GM18502 (cell line): ENCODE measurements around the gene SYT14.
"Not testable (repeated sequence)": the region's sequence is repeated elsewhere in the genome, so short reads cannot be mapped to it uniquely, and the experiment has no call there.

Source experiments
- ATAC-seq: cut with Tn5 transposase; IDR thresholded peaks from one replicate; pipeline ENCODE4 v1.9.1; 2021; ENCODE audit warnings: mild to moderate bottlenecking; ENCODE audit not compliant: unreplicated experiment, poor library complexity

The SYT14 gene

GRCh38 chr1:210098356-210098755, 160.3 kb downstream of the SYT14 start:
- no peak for ATAC-seq

DNA sequence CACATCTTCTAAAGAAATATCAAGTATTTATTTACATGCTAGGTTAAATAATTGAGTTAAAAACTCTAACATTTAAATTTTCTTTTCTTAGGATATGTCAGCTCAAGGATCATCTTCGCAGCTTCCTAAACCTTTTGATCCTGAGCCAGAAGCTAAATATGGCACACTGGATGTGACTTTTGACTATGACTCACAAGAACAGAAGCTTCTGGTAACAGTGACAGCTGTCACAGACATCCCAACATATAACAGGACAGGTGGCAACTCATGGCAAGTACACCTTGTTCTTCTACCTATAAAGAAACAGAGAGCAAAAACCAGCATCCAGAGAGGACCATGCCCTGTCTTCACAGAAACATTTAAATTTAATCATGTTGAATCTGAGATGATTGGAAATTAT, 161.9 kb downstream of the SYT14 start:
- ATAC-seq, result no peak

GRCh38 chr1:210104103-210104502, 166.1 kb downstream of the SYT14 start:
- ATAC-seq, result no peak

DNA sequence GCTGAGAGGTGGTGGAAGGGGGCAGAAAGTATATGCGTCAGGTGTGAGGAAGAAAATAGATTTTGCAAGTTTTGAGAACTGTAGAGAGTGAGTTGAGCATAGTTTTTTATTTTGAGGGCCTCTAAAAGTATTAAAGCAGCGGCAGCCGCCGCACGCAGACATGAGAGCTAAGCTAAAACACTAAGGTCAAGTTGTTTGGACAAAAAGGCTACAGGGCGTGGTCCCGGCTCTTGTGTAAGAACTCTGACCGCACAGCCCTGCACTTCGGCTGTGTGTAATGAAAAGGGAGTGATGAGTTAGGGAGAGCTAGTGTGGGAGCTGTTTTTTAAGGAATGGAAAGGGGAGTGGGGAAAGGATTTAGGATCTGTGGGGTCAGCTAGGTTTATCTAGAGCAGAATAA, 174.9 kb downstream of the SYT14 start:
- not testable (repeated sequence) for ATAC-seq

DNA sequence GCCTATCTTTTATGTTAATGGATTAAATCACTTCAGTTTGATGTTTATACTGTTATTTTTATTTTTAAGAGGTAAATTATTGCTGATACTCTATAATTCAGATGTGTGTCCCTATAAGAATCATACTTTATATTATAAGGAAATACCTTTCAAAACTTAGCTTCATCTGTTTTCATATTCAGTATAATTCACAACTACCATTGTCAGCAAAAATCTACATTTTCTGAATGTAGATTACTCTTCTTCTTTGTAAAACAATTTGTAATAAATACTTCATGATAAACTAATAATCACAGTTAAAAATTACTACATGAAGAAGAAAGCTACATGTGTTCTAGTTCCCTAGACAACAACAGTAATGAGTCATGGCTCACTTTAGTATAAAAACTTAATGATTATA, 179.2 kb downstream of the SYT14 start:
- no peak for ATAC-seq

DNA sequence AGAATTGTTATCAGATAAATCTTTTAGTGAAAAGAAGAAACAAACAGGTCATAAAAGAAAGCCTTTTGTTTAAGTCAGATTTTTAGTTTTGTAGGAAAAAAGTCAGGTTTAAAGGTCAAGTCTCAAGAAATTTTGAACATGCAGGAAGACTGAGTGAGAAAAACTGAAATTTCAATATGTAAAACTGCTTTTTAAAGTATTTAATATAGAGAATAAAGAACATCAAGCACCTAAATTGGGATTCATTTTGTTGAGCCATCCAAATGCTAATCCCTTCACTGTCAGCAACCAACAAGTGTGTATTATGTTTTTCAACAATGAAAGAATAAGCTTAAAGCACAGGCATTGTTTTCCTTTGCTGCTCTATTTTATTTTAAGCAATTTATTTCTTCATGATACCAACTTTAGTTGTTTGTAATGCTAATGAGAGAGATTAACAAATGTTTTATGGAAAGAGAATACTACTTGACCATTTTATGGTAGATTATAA, 179.7 kb downstream of the SYT14 start:
- ATAC-seq, result no peak

GRCh38 chr1:210123383-210123782, 185.4 kb downstream of the SYT14 start:
- no peak for ATAC-seq

GRCh38 chr1:210123924-210124589, 186.0 kb downstream of the SYT14 start:
- ATAC-seq, result no peak

GRCh38 chr1:210124736-210125135, 186.7 kb downstream of the SYT14 start:
- ATAC-seq, result no peak

DNA sequence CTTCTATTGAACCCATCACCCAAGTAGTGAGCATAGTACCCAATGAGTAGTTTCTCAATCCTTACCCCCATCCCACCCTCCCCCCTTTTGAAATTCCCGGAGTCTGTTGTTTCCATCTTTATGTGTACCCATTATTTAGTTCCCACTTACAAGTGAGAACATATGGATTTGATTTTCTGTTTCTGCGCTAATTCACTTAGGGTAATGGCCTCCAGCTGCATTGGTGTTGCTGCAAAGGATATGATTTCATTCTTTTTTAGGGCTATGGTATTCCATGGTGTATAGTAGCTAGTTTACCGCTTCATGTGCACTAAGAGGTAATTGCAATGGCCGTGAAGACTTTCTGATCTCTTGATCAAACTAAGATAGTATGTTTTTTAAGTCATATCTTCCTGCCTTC, 187.1 kb downstream of the SYT14 start:
- ATAC-seq, result no peak

DNA sequence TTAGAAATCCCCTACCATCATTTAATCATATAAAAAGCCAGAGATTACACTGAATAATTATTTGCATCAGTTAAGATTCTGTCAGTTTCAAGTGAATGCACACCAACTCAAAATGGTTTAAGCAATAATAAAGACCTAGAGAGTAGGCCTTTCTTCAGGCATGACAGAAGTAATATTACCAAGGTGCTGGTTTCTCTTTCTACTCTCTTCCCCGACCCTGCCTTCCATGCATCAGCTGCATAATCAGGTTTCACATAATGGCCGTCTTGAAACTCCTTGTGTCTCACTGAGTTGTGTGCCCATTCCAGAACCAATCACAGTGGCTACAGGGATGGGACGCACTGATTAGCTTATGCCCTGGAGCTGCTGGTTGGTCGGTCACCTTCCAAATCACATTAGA, 191.1 kb downstream of the SYT14 start:
- ATAC-seq, result no peak

DNA sequence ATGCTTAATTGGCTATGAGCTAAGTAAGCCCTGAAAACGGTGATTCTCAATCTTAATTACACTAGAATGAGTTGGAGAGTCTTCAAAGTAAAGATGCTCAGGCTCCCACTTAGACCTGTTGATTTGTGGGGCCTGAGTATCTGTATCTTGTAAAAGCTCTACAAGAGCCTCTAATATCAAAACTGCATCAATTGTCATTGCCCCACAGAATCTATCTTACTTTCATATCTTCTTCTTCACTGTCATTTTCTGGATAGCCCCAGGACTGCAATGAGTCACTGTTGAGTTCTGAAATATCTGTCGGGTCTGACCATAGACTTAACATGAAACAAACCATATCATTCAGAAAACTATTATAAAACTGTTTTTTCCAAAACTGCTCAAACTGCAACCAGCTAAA, 191.7 kb downstream of the SYT14 start:
- ATAC-seq, result peak; percentile 79

GRCh38 chr1:210132582-210132981, 194.6 kb downstream of the SYT14 start:
- no peak for ATAC-seq

- no peak for ATAC-seq
These were observed 205.5 kb downstream of the SYT14 start for GRCh38 chr1:210143465-210144062.

DNA sequence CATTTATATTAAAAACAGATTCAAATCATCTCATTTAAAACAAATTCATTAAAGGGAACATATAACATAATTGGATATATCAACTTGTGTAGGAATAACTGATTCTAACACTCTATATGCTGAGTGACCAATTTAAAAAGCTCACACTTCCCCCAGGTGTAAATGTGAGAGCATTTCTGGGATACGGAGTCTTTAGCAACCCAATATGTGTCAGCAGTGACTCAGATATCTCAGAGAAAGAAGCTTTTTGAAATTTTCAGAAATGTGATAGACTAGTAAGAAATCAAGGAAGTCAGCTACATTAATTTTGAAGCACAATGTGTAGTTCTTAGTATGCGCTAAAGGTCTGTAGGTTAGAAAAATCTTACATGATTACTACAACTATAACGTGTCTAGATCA, 206.7 kb downstream of the SYT14 start:
- ATAC-seq, result no peak

GRCh38 chr1:210151052-210151672, 213.1 kb downstream of the SYT14 start:
- no peak for ATAC-seq

DNA sequence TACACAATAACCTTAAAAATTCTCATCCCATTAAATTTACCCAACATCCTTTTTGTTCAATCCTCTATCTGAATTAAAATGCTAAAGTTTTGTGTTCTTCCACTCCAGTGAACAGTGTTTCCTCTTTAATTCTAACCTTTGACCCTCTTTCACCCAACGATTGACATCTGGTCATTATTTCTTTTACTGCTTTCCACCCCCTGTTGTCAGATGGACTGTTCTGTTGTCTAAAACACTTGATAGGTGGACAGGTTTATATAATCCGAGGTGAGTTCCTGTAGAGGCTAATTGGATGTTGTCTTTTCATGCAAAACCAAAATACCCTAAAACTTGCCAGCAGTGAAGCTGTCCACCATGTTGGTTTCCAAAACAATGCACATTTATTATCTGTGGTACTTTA, 221.2 kb downstream of the SYT14 start:
- ATAC-seq, result no peak

- no peak for ATAC-seq
These were observed 232.2 kb downstream of the SYT14 start for GRCh38 chr1:210170220-210170619.

- no peak for ATAC-seq
These were observed 236.1 kb downstream of the SYT14 start for GRCh38 chr1:210174133-210174532.

- no peak for ATAC-seq
These were observed 247.0 kb downstream of the SYT14 start for GRCh38 chr1:210185063-210185462.

DNA sequence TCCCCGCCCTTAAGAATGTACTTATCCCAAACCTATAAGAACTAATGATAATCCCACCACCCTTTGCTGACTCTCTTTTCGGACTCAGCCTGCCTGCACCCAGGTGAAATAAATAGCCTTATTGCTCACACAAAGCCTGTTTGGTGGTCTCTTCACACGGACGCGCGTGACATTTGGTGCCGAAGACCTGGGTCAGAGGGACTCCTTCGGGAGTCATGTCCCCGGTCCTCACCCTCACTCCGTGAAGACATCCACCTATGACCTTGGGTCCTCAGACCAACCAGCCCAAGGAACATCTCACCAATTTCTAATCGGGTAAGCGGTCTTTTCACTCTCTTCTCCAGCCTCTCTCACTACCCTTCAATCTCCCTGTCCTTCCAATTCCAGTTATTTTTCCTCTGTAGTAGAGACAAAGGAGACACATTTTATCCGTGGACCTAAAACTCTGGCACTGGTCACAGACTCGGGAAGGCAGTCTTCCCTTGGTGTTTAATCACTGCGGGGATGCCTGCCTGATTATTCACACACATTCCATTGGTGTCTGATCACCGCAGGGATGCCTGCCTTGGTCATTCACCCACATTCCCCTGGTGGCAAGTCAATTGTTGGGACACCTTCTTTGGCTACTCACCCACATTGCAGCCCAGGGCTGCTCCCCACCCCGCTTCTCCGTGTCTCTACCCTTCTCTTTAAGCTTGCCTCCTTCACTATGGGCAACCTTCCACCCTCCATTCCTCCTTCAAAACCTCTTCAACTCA, 250.0 kb downstream of the SYT14 start:
- ATAC-seq, result not testable (repeated sequence)
